ENCODE measurements around the gene RGS9.

DNA sequence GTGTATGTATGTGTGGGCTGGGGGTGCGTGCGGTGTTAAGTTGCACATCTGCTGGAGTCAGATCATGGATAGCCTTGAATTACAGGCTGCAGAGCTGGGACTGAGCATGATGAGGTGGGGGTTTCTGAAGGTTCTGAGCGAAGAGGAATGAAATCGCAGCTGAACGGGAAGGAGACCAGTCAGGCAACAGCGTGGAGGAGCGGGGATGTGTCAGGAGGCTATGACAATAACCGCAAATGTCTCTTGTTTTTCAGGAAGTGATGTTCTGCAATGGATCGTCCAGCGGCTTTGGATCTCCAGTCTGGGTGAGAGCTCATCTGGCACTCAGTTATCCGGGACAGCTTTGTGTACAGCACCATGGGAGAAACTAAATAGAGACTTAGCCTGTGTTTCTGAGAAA, 20.9 kb downstream of the RGS9 start:
- TF ChIP-seq, protein P1, sequence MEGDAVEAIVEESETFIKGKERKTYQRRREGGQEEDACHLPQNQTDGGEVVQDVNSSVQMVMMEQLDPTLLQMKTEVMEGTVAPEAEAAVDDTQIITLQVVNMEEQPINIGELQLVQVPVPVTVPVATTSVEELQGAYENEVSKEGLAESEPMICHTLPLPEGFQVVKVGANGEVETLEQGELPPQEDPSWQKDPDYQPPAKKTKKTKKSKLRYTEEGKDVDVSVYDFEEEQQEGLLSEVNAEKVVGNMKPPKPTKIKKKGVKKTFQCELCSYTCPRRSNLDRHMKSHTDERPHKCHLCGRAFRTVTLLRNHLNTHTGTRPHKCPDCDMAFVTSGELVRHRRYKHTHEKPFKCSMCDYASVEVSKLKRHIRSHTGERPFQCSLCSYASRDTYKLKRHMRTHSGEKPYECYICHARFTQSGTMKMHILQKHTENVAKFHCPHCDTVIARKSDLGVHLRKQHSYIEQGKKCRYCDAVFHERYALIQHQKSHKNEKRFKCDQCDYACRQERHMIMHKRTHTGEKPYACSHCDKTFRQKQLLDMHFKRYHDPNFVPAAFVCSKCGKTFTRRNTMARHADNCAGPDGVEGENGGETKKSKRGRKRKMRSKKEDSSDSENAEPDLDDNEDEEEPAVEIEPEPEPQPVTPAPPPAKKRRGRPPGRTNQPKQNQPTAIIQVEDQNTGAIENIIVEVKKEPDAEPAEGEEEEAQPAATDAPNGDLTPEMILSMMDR (IDR thresholded peaks at IDR 0.05), result no peak
- TF ChIP-seq POLR2A (IDR thresholded peaks at IDR 0.05) (no peak), POLR2AphosphoS5 (IDR thresholded peaks at IDR 0.05) (no peak), EP300 (IDR thresholded peaks at IDR 0.05) (no peak)

Data from stomach (tissue), 4 donors.